Measurements from ENCODE around the gene CACFD1. TPM values are rescaled to one million over a fixed set of nuclear protein-coding genes. Genes with fewer than 3 reads are reported as not detected.
A peak's percentile ranks its signal among the peaks of the same experiment; 100 is the strongest.

CACFD1 gene
- total RNA-seq, result 1 to 10 TPM in 1 of 2 experiments, under 1 TPM in 1; 0.68 to 1.2 TPM

DNA sequence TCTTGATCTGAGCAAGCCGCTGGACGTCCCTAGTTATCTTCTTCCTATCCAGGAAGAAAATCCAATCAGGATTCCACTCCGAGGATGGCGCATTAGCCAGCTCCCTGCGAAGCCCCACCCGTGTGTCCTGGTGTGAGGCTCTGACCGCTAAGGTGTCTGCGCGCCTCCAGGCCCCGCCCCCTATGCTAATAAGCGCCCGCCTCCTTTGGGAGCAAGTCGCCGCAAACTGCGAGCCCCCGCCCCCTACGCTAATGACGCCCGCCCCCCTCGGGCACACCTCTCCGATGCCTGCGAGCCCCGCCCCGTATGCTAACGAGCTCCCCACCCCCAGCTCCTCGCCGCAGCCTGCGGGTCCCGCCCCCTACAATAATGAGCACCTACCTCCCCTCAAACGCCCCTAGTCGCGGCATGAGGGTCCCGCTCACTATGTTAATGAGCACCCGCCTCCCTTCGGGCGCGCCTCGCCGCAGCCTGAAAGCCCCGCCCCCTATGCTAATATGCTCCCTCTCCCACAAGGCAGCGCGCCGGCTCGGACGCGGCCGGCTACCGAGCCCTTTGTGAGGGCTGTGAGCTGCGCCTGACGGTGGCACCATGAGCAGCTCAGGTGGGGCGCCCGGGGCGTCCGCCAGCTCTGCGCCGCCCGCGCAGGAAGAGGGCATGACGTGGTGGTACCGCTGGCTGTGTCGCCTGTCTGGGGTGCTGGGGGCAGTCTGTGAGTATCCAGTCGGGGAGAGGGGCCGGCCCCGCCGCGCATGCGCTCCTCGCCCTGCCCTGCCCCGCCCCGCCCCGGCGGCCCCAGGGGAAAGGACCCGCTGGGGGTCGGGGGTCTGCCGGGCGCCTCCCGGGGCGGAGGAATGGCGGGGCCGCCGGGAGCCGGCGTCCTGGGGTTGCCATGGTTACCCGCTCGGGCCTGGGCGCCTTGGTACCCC lies at the start of gene CACFD1:
Gene CACFD1 (plus strand): TSS at position 503 of the 929 bp plus-strand sequence. CDS start 89 bp downstream, at position 592.
- H3K36me3 Mint-ChIP-seq (ENCODE audit: low read depth), result no peaks in the 10 kb centered on the region
- POLR2A ChIA-PET, result interaction anchor here (0.5 to 1.7 kb wide), 6 partner anchors 15 to 112 kb away, joined by 3 to 7 read pairs (median 4); partner anchors contain the start of genes MED22, RPL7A and SLC2A6
- H3K27me3 Mint-ChIP-seq, result peaks cover 12% of the 10 kb centered on the region
- CTCF ChIA-PET, result interaction anchor here (0.6 to 1.0 kb wide), 4 partner anchors 22 to 267 kb away, joined by 3 to 4 read pairs (median 4); no protein-coding TSS in a partner anchor
- H3K4me1 Mint-ChIP-seq, result peaks cover 8% of the 10 kb centered on the region
- H3K4me3 Mint-ChIP-seq, result peak within 1 kb of the TSS; percentile 83
- H3K27ac Mint-ChIP-seq, result peak within 1 kb of the TSS; percentile 26
- peak; percentile 90 for DNase-seq
- H3K9me3 Mint-ChIP-seq, result no peaks in the 10 kb centered on the region

DNA sequence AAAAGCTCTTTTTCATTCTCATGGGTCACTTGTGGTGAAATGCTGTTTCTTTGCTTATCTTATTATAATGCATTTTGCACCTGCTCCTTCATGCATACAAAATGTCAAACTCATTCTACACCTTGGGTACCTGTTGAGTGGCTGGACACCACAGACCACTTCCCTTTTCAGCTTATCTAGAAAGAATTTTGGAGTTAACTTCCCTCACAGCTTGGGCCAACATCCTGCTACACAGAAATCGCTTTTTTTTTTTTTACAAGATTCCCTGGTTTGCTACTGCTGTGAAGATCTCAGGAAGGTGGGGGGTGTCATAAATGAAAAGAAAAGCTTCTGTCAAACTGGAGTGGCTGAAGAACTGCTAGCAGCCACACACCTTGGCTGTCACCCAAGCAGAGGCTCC lies 44.6 kb upstream of the CACFD1 start:
- Mint-ChIP-seq H3K9me3 (no peaks in the 10 kb centered on the region), H3K27me3 (no peaks in the 10 kb centered on the region), H3K4me3 (no peak overlapping the region), H3K4me1 (peaks cover 45% of the 10 kb centered on the region), H3K36me3 (ENCODE audit: low read depth) (peaks cover 39% of the 10 kb centered on the region), H3K27ac (no peak overlapping the region)
- DNase-seq, result no peak
- ChIA-PET CTCF (interaction anchor here (0.6 to 1.2 kb wide), 2 partner anchors 34 to 71 kb away, joined by 3 to 7 read pairs; no protein-coding TSS in a partner anchor), POLR2A (interaction anchor here (1.6 to 3.0 kb wide), 2 partner anchors 13 to 67 kb away, joined by 4 to 15 read pairs; partner anchors contain the start of genes MED22 and RPL7A)

DNA sequence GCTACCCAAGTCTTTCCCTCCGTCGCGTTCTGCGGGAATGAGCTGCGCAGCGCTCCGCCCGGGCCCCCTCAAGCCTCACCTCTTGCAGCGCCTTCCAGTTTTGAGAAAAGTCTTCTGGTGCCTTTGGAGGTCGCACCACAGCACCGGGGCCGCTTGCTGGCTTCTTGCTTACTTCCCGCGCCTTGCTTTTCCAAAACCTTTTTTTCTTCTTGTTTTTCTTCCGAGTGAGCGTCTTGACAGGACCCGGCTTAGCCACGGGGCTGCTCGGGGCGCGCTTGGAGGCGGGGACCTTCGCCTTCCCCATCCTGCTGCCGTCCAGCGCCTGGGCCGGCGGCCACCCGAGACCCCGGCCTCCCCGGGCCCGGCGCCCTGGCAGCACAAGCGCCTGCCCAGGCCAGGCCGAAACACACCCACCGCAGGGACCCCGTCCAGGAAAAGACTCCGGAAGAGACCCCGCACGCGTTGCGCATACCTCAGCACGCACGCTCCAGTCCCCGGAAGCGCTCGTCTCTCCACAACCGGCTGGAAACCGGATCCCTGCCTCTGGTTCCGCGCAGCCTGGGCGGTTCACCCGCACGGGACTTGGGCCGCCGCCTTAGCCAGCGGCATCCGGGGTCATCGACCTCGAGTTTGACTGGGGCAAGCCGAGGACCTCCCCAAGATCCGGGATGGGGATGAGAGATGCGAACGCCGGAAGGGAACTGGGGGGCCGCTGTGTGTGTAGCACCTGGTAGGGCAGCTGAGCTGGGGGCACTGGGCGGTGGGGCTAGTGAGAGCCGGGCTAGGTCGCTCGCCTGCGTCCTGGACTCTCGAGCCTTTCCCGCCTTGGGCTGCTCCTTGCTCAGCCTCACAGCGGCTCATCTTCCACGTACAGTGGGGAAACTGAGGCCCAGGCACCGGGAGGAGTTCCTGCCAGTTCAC lies 42.0 kb upstream of the CACFD1 start, which contains the start of gene REXO4:
Gene REXO4 (minus strand): TSS at position 470 of the 921 bp plus-strand sequence. CDS start 166 bp downstream, at position 304.
- CTCF ChIA-PET, result interaction anchor here (1.3 kb wide), 3 partner anchors 14 to 237 kb away, joined by 3 read pairs; partner anchors contain the start of genes SURF1 and SURF2
- Mint-ChIP-seq H3K27me3 (no peaks in the 10 kb centered on the region), H3K4me1 (peaks cover 59% of the 10 kb centered on the region), H3K36me3 (ENCODE audit: low read depth) (peaks cover 26% of the 10 kb centered on the region), H3K27ac (peak within 1 kb of the TSS; percentile 87), H3K4me3 (peak within 1 kb of the TSS; percentile 92), H3K9me3 (no peaks in the 10 kb centered on the region)
- POLR2A ChIA-PET, result interaction anchor here (0.9 to 3.0 kb wide), 9 partner anchors 41 to 387 kb away, joined by 3 to 15 read pairs (median 8); partner anchors contain the start of genes GTF3C5, MED22, RPL7A and STKLD1
- peak; percentile 89 for DNase-seq

DNA sequence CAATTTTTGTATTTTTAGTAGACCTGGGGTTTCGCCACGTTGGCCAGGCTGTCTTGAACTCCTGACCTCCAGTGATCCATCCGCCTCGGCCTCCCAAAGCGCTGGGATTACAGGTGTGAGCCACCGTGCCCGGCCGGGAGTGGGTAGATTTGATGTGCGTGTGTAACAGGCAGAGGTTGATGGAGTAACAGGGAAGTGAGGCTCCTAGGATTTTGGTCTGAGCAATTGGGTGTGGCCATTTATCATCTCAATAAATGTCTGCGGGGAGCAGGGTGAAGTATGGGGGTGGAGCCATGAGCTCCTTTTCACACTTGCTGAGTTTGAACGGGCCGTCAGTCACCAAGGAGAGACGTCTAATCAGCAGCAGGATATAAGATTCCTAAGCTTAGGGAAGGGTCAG lies 40.8 kb upstream of the CACFD1 start:
- H3K36me3 Mint-ChIP-seq (ENCODE audit: low read depth), result peaks cover 18% of the 10 kb centered on the region
- no peak for DNase-seq
- CTCF ChIA-PET, result interaction anchor here (0.7 to 1.3 kb wide), 2 partner anchors 48 to 62 kb away, joined by 3 read pairs; partner anchors contain the start of genes SURF1 and SURF2
- no peaks in the 10 kb centered on the region for H3K9me3 Mint-ChIP-seq
- H3K27me3 Mint-ChIP-seq, result no peaks in the 10 kb centered on the region
- peak overlapping the region; percentile 92 for H3K4me3 Mint-ChIP-seq
- POLR2A ChIA-PET, result interaction anchor here (1.0 to 1.4 kb wide), 4 partner anchors 42 to 71 kb away, joined by 3 to 8 read pairs (median 4); partner anchors contain the start of genes MED22, RPL7A and STKLD1
- peak overlapping the region; percentile 59 for H3K27ac Mint-ChIP-seq
- peaks cover 58% of the 10 kb centered on the region for H3K4me1 Mint-ChIP-seq

DNA sequence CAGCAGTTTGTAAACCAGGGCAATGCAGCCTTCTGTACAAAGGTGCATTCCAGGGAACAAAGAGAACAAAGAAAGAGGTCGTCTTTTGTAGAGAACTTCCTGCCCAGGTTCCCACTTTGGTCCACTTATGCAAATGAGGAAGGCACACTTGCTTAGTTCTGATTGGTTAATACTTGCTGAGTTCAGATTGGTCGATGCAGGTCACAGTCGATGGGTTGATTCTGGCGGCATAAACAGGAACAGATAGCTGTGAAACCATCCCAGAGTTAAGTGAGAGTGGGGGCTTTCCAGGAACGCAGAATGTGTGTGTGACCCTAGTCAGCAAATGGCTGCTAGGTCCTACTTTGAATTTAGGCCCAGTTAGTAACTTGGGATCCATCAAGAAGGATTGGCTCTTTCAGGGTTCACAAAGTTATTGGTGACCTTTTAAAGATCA lies 39.4 kb upstream of the CACFD1 start:
- no peaks in the 10 kb centered on the region for H3K9me3 Mint-ChIP-seq
- CTCF ChIA-PET, result no interaction called here
- no peak overlapping the region for H3K27ac Mint-ChIP-seq
- no peaks in the 10 kb centered on the region for H3K27me3 Mint-ChIP-seq
- H3K4me3 Mint-ChIP-seq, result no peak overlapping the region
- DNase-seq, result no peak
- peaks cover 47% of the 10 kb centered on the region for H3K4me1 Mint-ChIP-seq
- H3K36me3 Mint-ChIP-seq (ENCODE audit: low read depth), result peaks cover 5% of the 10 kb centered on the region
- POLR2A ChIA-PET, result no interaction called here

DNA sequence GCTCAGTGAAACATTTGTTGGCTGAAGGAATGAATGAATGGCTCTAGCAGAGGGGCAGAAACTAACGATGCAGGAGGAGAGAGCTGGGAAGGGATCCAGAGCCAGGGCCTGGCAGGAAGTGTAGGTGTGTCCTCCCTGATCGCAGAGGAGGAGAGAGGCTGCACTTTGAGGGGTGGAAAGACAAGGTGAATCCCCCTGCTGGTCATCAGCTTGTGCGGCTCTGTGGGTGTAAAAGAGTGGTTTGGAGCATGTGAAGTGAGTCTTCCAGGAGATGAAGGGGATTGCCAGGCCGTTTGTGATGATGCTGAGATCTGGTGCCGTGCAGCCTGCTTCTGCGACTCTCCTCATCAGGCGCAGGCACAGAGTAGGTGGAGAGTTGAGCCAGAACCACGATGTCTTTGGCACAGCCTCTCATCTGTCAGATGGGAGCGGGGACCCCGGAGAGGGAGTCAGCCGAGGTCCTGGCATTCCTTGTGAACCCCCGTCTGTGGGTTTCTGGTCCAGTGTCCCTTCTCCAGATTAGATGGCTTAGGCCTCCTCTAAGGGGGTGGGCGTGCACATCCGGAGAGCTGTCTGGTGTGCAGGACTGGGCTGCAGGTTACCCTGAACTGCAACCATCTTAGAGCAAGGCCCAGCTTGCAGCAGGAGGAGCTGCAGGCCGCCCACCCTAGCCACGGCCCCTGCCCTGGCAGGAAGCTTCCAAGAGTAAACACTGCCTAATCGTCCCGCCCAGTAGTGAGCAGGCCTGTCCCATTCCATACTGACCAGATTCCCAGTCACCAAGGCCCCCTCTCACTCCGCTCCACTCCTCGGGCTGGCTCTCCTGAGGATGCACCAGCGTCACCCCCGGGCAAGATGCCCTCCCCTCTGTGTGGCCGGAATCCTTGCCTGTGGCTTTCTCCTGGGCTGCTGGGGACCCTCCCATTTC lies 37.9 kb upstream of the CACFD1 start, which contains the start of gene ADAMTS13:
Gene ADAMTS13 (plus strand): TSS at position 753 of the 928 bp plus-strand sequence. CDS start 77 bp downstream, at position 830.
- peak; percentile 35 for DNase-seq
- peak within 1 kb of the TSS; percentile 40 for H3K27ac Mint-ChIP-seq
- no peaks in the 10 kb centered on the region for H3K36me3 Mint-ChIP-seq (ENCODE audit: low read depth)
- ChIA-PET POLR2A (no interaction called here), CTCF (no interaction called here)
- peaks cover 32% of the 10 kb centered on the region for H3K4me1 Mint-ChIP-seq
- H3K27me3 Mint-ChIP-seq, result peaks cover under 1% of the 10 kb centered on the region
- no peaks in the 10 kb centered on the region for H3K9me3 Mint-ChIP-seq
- H3K4me3 Mint-ChIP-seq, result no peak within 1 kb of the TSS

DNA sequence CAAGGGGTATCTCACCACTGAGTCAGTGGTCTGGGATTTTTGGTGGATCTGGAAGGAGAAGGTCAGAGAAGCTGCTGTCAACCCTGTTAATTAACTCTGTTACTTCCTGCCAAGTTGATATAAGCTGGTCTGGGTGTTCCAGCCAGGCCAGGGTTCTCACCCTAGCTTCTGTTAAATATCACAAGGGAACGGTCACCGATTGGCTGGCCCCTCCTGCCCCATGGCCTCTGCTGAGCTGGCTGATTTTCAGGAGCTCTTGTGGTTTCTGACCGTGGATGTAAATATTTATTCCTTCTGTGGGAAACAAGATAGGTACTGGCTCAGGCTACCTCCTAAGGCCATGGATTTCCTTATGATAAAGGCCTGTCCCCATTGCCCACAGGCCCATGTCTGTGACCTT lies 36.6 kb upstream of the CACFD1 start:
- Mint-ChIP-seq H3K4me3 (no peak overlapping the region), H3K9me3 (no peaks in the 10 kb centered on the region), H3K27me3 (peaks cover 14% of the 10 kb centered on the region), H3K36me3 (ENCODE audit: low read depth) (no peaks in the 10 kb centered on the region), H3K4me1 (peaks cover 27% of the 10 kb centered on the region), H3K27ac (no peak overlapping the region)
- no peak for DNase-seq
- POLR2A ChIA-PET, result no interaction called here
- CTCF ChIA-PET, result no interaction called here

DNA sequence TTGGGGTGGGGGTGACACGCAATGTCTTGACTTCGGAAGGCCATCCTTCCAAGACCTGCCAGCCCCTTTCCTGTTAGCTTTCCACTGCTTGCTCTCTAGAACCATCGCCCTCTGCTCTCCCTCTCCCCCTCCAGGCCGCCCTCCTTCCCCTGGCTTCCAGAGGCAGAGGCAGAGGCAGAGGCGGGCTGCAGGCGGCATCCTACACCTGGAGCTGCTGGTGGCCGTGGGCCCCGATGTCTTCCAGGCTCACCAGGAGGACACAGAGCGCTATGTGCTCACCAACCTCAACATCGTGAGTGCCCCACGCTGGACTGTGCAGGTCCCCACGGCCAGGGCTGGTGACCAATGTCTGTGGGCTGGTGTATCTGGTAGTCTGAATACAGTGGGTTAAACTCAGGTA lies 35.6 kb upstream of the CACFD1 start:
- Mint-ChIP-seq H3K4me3 (no peak overlapping the region), H3K27me3 (peaks cover 14% of the 10 kb centered on the region), H3K9me3 (no peaks in the 10 kb centered on the region), H3K4me1 (peaks cover 19% of the 10 kb centered on the region), H3K36me3 (ENCODE audit: low read depth) (no peaks in the 10 kb centered on the region), H3K27ac (no peak overlapping the region)
- no peak for DNase-seq
- ChIA-PET POLR2A (no interaction called here), CTCF (no interaction called here)

DNA sequence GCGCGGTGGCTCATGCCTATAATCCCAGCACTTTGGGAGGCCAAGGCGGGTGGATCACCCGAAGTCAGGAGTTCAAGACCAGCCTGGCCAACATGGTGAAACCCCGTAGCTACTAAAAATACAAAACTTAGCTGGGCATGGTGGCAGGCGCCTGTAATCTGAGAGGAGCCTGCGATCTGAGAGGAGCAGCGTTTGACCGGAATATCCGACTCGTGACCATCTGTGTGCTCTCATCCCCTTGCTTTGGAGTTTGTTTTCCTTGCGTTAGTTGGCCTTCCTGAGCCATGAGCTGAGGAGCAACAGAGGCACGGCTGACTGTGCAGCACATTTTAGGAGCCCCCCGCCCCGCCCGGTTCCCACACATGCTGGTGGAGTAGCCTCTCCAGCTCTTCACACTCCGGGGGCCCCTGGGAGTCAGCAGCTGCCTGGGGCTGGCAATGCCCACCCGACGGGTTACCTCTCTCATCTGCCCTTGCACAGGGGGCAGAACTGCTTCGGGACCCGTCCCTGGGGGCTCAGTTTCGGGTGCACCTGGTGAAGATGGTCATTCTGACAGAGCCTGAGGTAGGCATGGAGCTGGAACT lies 34.6 kb upstream of the CACFD1 start:
- no peak for DNase-seq
- H3K4me3 Mint-ChIP-seq, result no peak overlapping the region
- ChIA-PET CTCF (no interaction called here), POLR2A (no interaction called here)
- no peak overlapping the region for H3K27ac Mint-ChIP-seq
- no peaks in the 10 kb centered on the region for H3K36me3 Mint-ChIP-seq (ENCODE audit: low read depth)
- H3K4me1 Mint-ChIP-seq, result peaks cover 16% of the 10 kb centered on the region
- no peaks in the 10 kb centered on the region for H3K9me3 Mint-ChIP-seq
- H3K27me3 Mint-ChIP-seq, result peaks cover 16% of the 10 kb centered on the region

DNA sequence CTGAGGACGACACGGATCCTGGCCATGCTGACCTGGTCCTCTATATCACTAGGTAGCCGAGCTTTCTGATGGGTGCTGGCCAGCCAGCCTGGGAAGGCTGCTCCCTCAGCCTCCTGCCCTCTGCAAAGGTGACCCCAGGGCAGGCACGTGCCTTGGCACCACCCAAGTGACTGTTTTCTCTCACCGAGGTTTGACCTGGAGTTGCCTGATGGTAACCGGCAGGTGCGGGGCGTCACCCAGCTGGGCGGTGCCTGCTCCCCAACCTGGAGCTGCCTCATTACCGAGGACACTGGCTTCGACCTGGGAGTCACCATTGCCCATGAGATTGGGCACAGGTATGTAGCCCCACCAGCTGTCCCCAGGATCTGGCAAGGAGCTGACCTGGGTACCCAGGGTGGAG lies 33.8 kb upstream of the CACFD1 start:
- peaks cover 11% of the 10 kb centered on the region for H3K4me1 Mint-ChIP-seq
- peaks cover 19% of the 10 kb centered on the region for H3K27me3 Mint-ChIP-seq
- H3K4me3 Mint-ChIP-seq, result no peak overlapping the region
- POLR2A ChIA-PET, result no interaction called here
- no peaks in the 10 kb centered on the region for H3K36me3 Mint-ChIP-seq (ENCODE audit: low read depth)
- H3K9me3 Mint-ChIP-seq, result no peaks in the 10 kb centered on the region
- CTCF ChIA-PET, result no interaction called here
- no peak overlapping the region for H3K27ac Mint-ChIP-seq
- DNase-seq, result no peak

DNA sequence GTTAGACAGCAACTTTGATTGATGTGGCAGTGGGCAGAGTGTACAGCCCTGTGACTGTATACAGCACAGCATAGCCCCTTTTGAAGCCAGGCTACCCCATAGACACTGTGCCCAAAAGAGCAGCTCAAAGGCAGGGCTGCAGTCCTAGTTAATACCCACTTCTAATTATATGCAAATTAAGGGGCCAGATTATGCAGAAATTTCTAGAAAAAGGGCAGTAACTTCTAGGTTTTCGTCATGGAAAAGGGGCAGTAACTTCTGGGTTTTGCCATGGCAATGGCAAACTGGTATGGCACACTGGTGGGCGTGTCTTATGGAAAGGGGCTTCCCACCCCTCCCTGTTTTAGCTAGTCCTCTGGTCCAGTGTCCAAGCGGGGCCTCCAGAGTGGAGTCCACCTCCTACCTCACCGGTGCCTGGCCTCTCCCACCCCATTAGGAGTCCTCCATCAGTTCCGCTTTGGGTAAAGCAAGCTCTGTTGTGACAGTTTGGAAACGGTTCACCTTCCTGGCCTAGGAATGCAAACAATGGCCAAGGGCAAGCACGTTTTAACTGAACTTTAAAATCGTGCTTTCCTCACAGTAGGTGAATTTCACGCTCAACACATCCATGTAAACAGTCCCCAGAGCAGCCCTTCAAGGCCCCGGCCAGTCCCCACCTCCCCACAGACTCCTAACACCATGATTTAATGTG lies 32.0 kb upstream of the CACFD1 start:
- H3K4me3 Mint-ChIP-seq, result no peak overlapping the region
- CTCF ChIA-PET, result no interaction called here

More for the DNA sequence above, 32.0 kb upstream of the CACFD1 start:
- no peaks in the 10 kb centered on the region for H3K9me3 Mint-ChIP-seq
- H3K4me1 Mint-ChIP-seq, result peaks cover 2% of the 10 kb centered on the region
- H3K27ac Mint-ChIP-seq, result no peak overlapping the region
- POLR2A ChIA-PET, result interaction anchor here (1.0 kb wide), 1 partner anchor 72 kb away, joined by 3 read pairs; no protein-coding TSS in a partner anchor
- no peak for DNase-seq
- peaks cover 19% of the 10 kb centered on the region for H3K27me3 Mint-ChIP-seq
- H3K36me3 Mint-ChIP-seq (ENCODE audit: low read depth), result no peaks in the 10 kb centered on the region
